IPS DF 6.9 (cell line): ENCODE measurements around the gene TRPM8.

Source experiments
- DNase-seq: peaks from one replicate; pipeline ENCODE4 v3.0.0-alpha.2; 2013; ENCODE audit warnings: low read depth, low spot score
- H3K27ac ChIP-seq: one replicate; pipeline ENCODE4 v1.5.1; 2013; ENCODE audit warnings: low read length, control low read depth
- H3K27me3 ChIP-seq: 2 replicates; pipeline ENCODE4 v1.6.1; 2013; ENCODE audit warnings: mild to moderate bottlenecking, low read length; ENCODE audit not compliant: control insufficient read depth, insufficient read depth
- H3K36me3 ChIP-seq: 2 replicates; pipeline ENCODE4 v1.6.1; 2013; ENCODE audit warnings: low read length; ENCODE audit not compliant: control insufficient read depth, insufficient read depth
- H3K4me1 ChIP-seq: 2 replicates; pipeline ENCODE4 v1.6.1; 2013; ENCODE audit warnings: low read length; ENCODE audit not compliant: control insufficient read depth, insufficient read depth
- H3K4me3 ChIP-seq: 2 replicates; pipeline ENCODE4 v1.5.1; 2013; ENCODE audit warnings: mild to moderate bottlenecking, low read length
- H3K9me3 ChIP-seq: 2 replicates; pipeline ENCODE4 v1.6.1; 2013; ENCODE audit warnings: low read length, inconsistent platforms; ENCODE audit not compliant: control insufficient read depth, insufficient read depth
- WGBS: extraction: QIAGEN DNeasy Blood & Tissue Kit; methylation state at CpG from one replicate; pipeline ENCODE4 v1.1.7; 2013; ENCODE audit warnings: mixed read lengths, missing lambda C conversion rate; ENCODE audit not compliant: insufficient read length, insufficient coverage; 5-methylcytosine and 5-hydroxymethylcytosine counted together

Gene TRPM8

GRCh38 chr2:233935426-233935825 is 18.3 kb downstream of the TRPM8 start:
- Histone ChIP-seq H3K27ac (no peak overlapping the region), H3K4me3 (no peak overlapping the region), H3K4me1 (no peaks in the 10 kb centered on the region), H3K36me3 (no peaks in the 10 kb centered on the region), H3K27me3 (no peaks in the 10 kb centered on the region), H3K9me3 (no peaks in the 10 kb centered on the region)
- DNase-seq: no peak
- WGBS: no CpG with 5 or more reads among the region's 1 CpG

DNA sequence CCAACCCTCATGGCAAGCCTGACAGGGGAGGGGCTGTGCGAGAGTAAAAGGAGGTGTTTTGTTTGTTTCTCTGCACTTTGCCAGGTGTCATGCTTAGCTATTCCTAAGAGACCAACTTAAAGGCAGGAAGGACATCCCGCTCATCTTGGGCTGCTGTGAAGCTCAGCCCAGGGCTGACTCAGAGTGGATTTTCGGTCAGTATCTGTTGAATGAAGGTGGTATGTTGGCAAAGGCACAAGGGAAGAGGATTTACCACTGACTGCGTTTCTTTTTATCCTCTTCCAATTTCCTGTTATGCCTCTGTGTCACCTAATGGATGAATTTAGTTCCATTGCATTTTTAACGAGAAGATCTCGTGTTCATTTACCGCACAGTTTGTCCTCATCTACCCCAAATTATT is 18.9 kb downstream of the TRPM8 start:
- Histone ChIP-seq H3K27ac (no peak overlapping the region), H3K27me3 (no peaks in the 10 kb centered on the region), H3K9me3 (no peaks in the 10 kb centered on the region), H3K36me3 (no peaks in the 10 kb centered on the region), H3K4me1 (no peaks in the 10 kb centered on the region), H3K4me3 (no peak overlapping the region)
- no CpG with 5 or more reads among the region's 7 CpGs for WGBS
- no peak for DNase-seq

- no peaks in the 10 kb centered on the region for H3K9me3 ChIP-seq
- no peak overlapping the region for H3K27ac ChIP-seq
- no peaks in the 10 kb centered on the region for H3K27me3 ChIP-seq
- no peaks in the 10 kb centered on the region for H3K36me3 ChIP-seq
- WGBS: no CpG with 5 or more reads among the region's 36 CpGs
- no peak overlapping the region for H3K4me3 ChIP-seq
- DNase-seq: no peak
- no peaks in the 10 kb centered on the region for H3K4me1 ChIP-seq
Measured at GRCh38 chr2:233938676-233939370, 21.6 kb downstream of the TRPM8 start.

- Histone ChIP-seq H3K27ac (no peak overlapping the region), H3K4me1 (no peaks in the 10 kb centered on the region), H3K27me3 (no peaks in the 10 kb centered on the region), H3K4me3 (no peak overlapping the region), H3K36me3 (no peaks in the 10 kb centered on the region), H3K9me3 (no peaks in the 10 kb centered on the region)
- 100% methylated on average over 1 of the region's 12 CpGs for WGBS
- DNase-seq: no peak
Measured at GRCh38 chr2:233940376-233941276, 23.5 kb downstream of the TRPM8 start.

DNA sequence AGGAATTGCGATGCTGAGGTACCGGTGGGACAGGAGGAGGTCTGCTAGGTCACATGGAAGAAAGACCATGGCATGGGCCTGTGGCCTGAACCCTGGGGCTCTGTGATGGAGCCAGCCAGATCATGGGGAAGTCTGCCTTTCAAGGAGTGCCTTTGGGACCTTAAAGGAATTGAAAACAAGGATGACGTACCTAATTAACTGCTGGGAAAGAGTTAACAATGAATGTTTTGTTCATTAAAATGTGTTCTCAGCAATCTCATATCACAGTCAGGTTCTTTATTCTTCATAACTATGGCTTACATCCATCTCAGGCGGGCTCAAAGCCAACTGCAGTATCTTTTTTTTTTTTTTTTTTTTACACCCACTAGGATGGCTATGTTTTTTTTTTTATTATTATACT is 25.6 kb downstream of the TRPM8 start:
- Histone ChIP-seq H3K27ac (no peak overlapping the region), H3K9me3 (no peaks in the 10 kb centered on the region), H3K27me3 (no peaks in the 10 kb centered on the region), H3K4me1 (no peaks in the 10 kb centered on the region), H3K36me3 (no peaks in the 10 kb centered on the region), H3K4me3 (no peak overlapping the region)
- no peak for DNase-seq
- WGBS: no CpG with 5 or more reads among the region's 4 CpGs

- no peaks in the 10 kb centered on the region for H3K36me3 ChIP-seq
- no peaks in the 10 kb centered on the region for H3K4me1 ChIP-seq
Measured at GRCh38 chr2:233944269-233944668, 27.1 kb downstream of the TRPM8 start.

DNA sequence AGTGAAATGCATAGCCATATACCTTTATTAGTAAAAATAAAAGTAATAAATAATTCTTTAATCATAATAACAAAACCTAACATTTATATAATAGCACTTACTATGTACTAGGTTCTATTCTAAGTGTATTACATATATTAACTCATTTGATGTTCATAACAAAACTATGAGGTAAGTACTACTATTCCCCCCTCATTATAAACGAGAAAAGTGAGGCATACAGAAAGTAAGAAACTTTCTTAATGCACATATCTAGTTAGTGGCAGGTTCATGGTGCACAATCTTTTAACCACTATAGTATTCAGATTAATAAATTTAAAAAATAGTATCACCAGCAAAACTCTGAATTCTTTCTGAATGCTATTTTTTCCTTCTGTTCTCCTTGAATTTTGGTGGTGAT is 27.5 kb downstream of the TRPM8 start:
- H3K4me3 ChIP-seq: no peak overlapping the region
- no peaks in the 10 kb centered on the region for H3K4me1 ChIP-seq
- H3K9me3 ChIP-seq: no peaks in the 10 kb centered on the region
- H3K27me3 ChIP-seq: no peaks in the 10 kb centered on the region
- no peak overlapping the region for H3K27ac ChIP-seq
- no peak for DNase-seq
- H3K36me3 ChIP-seq: no peaks in the 10 kb centered on the region
- WGBS: no CpG with 5 or more reads among the region's 1 CpG

More at GRCh38 chr2:233944269-233944668, 27.1 kb downstream of the TRPM8 start:
- H3K9me3 ChIP-seq: no peaks in the 10 kb centered on the region
- no peak overlapping the region for H3K4me3 ChIP-seq
- DNase-seq: no peak
- no CpG with 5 or more reads among the region's 1 CpG for WGBS
- no peak overlapping the region for H3K27ac ChIP-seq
- no peaks in the 10 kb centered on the region for H3K27me3 ChIP-seq

- no peaks in the 10 kb centered on the region for H3K36me3 ChIP-seq
- H3K4me3 ChIP-seq: no peak overlapping the region
- H3K27me3 ChIP-seq: no peaks in the 10 kb centered on the region
- no CpG with 5 or more reads among the region's 3 CpGs for WGBS
- DNase-seq: no peak
- H3K27ac ChIP-seq: no peak overlapping the region
- no peaks in the 10 kb centered on the region for H3K9me3 ChIP-seq
- no peaks in the 10 kb centered on the region for H3K4me1 ChIP-seq
Measured at GRCh38 chr2:233945146-233945545, 28.0 kb downstream of the TRPM8 start.

GRCh38 chr2:233950078-233950825 is 33.1 kb downstream of the TRPM8 start:
- Histone ChIP-seq H3K9me3 (no peaks in the 10 kb centered on the region), H3K27me3 (no peaks in the 10 kb centered on the region), H3K4me1 (no peaks in the 10 kb centered on the region; the same call in 1 of the 2 replicates), H3K27ac (no peak overlapping the region), H3K4me3 (no peak overlapping the region), H3K36me3 (no peaks in the 10 kb centered on the region)
- no peak for DNase-seq
- no CpG with 5 or more reads among the region's 13 CpGs for WGBS

DNA sequence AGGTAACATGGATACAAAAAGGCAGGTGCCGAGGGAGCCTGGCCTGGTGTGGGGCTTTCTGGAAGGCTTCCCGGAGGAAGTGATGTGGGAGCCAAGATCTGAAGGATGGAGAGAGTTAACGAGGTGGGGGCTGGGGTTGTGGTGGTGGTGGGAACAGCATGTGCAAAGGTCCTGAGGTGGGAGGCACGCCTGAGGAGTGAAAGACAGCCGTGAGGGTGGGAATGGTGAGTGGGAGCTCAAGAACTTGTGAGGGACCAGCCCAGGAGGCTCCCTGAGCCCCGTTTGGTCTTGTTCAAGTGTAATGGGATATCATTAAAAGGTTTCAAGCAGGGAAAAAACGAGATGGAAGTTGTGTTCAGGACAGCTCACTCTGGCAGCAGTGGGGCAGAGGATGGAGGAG is 35.2 kb downstream of the TRPM8 start:
- no peaks in the 10 kb centered on the region for H3K27me3 ChIP-seq
- H3K36me3 ChIP-seq: no peaks in the 10 kb centered on the region
- H3K9me3 ChIP-seq: no peaks in the 10 kb centered on the region
- no peak for DNase-seq
- no peaks in the 10 kb centered on the region; the same call in 1 of the 2 replicates for H3K4me1 ChIP-seq
- WGBS: no CpG with 5 or more reads among the region's 7 CpGs
- H3K4me3 ChIP-seq: no peak overlapping the region
- H3K27ac ChIP-seq: no peak overlapping the region
